Stimulated activated naive CD8-positive, alpha-beta T cell treated with anti-CD3 and anti-CD28 coated beads, Interleukin-15, Interleukin-2, amounts not matched to agents 100 ng/mL and 50 ng/mL, for 24 hours (primary cell): ENCODE data around the gene OSBPL6.
"Not testable (repeated sequence)": the region's sequence is repeated elsewhere in the genome, so short reads cannot be mapped to it uniquely, and the experiment has no call there.

Experiments used
- H3K27ac Mint-ChIP-seq: one replicate; pipeline ENCODE4 v1.8.0; 2021; ENCODE audit warnings: mild to moderate bottlenecking, mixed read lengths
- H3K27me3 Mint-ChIP-seq: one replicate; pipeline ENCODE4 v1.8.0; 2021; ENCODE audit warnings: mixed read lengths
- H3K36me3 Mint-ChIP-seq: one replicate; pipeline ENCODE4 v1.8.0; 2021; ENCODE audit warnings: low read depth, mixed read lengths
- H3K4me1 Mint-ChIP-seq: one replicate; pipeline ENCODE4 v1.8.0; 2021; ENCODE audit warnings: low read depth, mixed read lengths
- H3K4me3 Mint-ChIP-seq: one replicate; pipeline ENCODE4 v1.8.0; 2021; ENCODE audit warnings: mild to moderate bottlenecking, mixed read lengths
- H3K9me3 Mint-ChIP-seq: one replicate; pipeline ENCODE4 v1.8.0; 2021; ENCODE audit warnings: mixed read lengths

OSBPL6 gene

GRCh38 chr2:178193823-178194599, at the start of gene OSBPL6:
Gene OSBPL6 (plus strand): TSS chr2:178194512. CDS start chr2:178306185, 111,673 bp downstream.
- Mint-ChIP-seq H3K4me1 (peaks cover 4% of the 10 kb centered on the region), H3K36me3 (no peaks in the 10 kb centered on the region), H3K4me3 (peak within 1 kb of the TSS; percentile 66), H3K27me3 (peaks cover 59% of the 10 kb centered on the region), H3K27ac (no peak within 1 kb of the TSS), H3K9me3 (no peaks in the 10 kb centered on the region)

- Mint-ChIP-seq H3K36me3 (no peaks in the 10 kb centered on the region), H3K4me1 (no peaks in the 10 kb centered on the region), H3K27ac (no peak overlapping the region), H3K4me3 (no peak overlapping the region), H3K9me3 (peaks cover 11% of the 10 kb centered on the region), H3K27me3 (peaks cover 27% of the 10 kb centered on the region)
These were observed 42.3 kb upstream of the OSBPL6 start for GRCh38 chr2:178152033-178152432.

GRCh38 chr2:178152542-178152941, 41.8 kb upstream of the OSBPL6 start:
- Mint-ChIP-seq H3K4me1 (no peaks in the 10 kb centered on the region), H3K4me3 (no peak overlapping the region), H3K27ac (no peak overlapping the region), H3K9me3 (peaks cover 11% of the 10 kb centered on the region), H3K36me3 (no peaks in the 10 kb centered on the region), H3K27me3 (peaks cover 27% of the 10 kb centered on the region)

GRCh38 chr2:178152977-178153376, 41.3 kb upstream of the OSBPL6 start:
- Mint-ChIP-seq H3K27me3 (peaks cover 25% of the 10 kb centered on the region), H3K27ac (no peak overlapping the region), H3K4me3 (no peak overlapping the region), H3K9me3 (peaks cover 11% of the 10 kb centered on the region), H3K36me3 (no peaks in the 10 kb centered on the region), H3K4me1 (no peaks in the 10 kb centered on the region)

GRCh38 chr2:178153878-178154277, 40.4 kb upstream of the OSBPL6 start:
- peaks cover 11% of the 10 kb centered on the region for H3K9me3 Mint-ChIP-seq

GRCh38 chr2:178155524-178155923, 38.8 kb upstream of the OSBPL6 start:
- Mint-ChIP-seq H3K36me3 (no peaks in the 10 kb centered on the region), H3K27me3 (peaks cover 17% of the 10 kb centered on the region), H3K4me1 (no peaks in the 10 kb centered on the region), H3K27ac (no peak overlapping the region), H3K4me3 (no peak overlapping the region), H3K9me3 (peaks cover 11% of the 10 kb centered on the region)

More at GRCh38 chr2:178153878-178154277, 40.4 kb upstream of the OSBPL6 start:
- not testable (repeated sequence) for H3K36me3 Mint-ChIP-seq, H3K27ac Mint-ChIP-seq, H3K4me1 Mint-ChIP-seq, H3K4me3 Mint-ChIP-seq
- H3K27me3 Mint-ChIP-seq: peaks cover 23% of the 10 kb centered on the region

GRCh38 chr2:178157574-178157973, 36.7 kb upstream of the OSBPL6 start:
- Mint-ChIP-seq H3K36me3 (no peaks in the 10 kb centered on the region), H3K9me3 (peaks cover 11% of the 10 kb centered on the region), H3K27me3 (peaks cover 25% of the 10 kb centered on the region), H3K27ac (no peak overlapping the region), H3K4me1 (no peaks in the 10 kb centered on the region), H3K4me3 (no peak overlapping the region)

- H3K4me1 Mint-ChIP-seq: peaks cover 3% of the 10 kb centered on the region
- no peak overlapping the region for H3K4me3 Mint-ChIP-seq
- H3K36me3 Mint-ChIP-seq: no peaks in the 10 kb centered on the region
- H3K27ac Mint-ChIP-seq: no peak overlapping the region
- H3K9me3 Mint-ChIP-seq: peaks cover 8% of the 10 kb centered on the region
- peaks cover 19% of the 10 kb centered on the region for H3K27me3 Mint-ChIP-seq
These were observed 34.3 kb upstream of the OSBPL6 start for GRCh38 chr2:178159966-178160365.

- H3K4me3 Mint-ChIP-seq: no peak overlapping the region
- peaks cover 3% of the 10 kb centered on the region for H3K4me1 Mint-ChIP-seq
- no peaks in the 10 kb centered on the region for H3K36me3 Mint-ChIP-seq
- peaks cover 2% of the 10 kb centered on the region for H3K9me3 Mint-ChIP-seq
- H3K27ac Mint-ChIP-seq: no peak overlapping the region
- H3K27me3 Mint-ChIP-seq: peaks cover 17% of the 10 kb centered on the region
These were observed 33.7 kb upstream of the OSBPL6 start for GRCh38 chr2:178160601-178161000.

GRCh38 chr2:178163395-178163794, 30.9 kb upstream of the OSBPL6 start:
- Mint-ChIP-seq H3K4me3 (no peak overlapping the region), H3K27ac (no peak overlapping the region), H3K36me3 (no peaks in the 10 kb centered on the region), H3K9me3 (no peaks in the 10 kb centered on the region), H3K27me3 (peaks cover 17% of the 10 kb centered on the region), H3K4me1 (peaks cover 3% of the 10 kb centered on the region)

GRCh38 chr2:178163911-178164310, 30.4 kb upstream of the OSBPL6 start:
- no peaks in the 10 kb centered on the region for H3K36me3 Mint-ChIP-seq
- peaks cover 17% of the 10 kb centered on the region for H3K27me3 Mint-ChIP-seq
- H3K4me1 Mint-ChIP-seq: peaks cover 3% of the 10 kb centered on the region
- no peaks in the 10 kb centered on the region for H3K9me3 Mint-ChIP-seq
- H3K4me3 Mint-ChIP-seq: no peak overlapping the region
- no peak overlapping the region for H3K27ac Mint-ChIP-seq

- H3K27me3 Mint-ChIP-seq: peaks cover 23% of the 10 kb centered on the region
- H3K4me1 Mint-ChIP-seq: no peaks in the 10 kb centered on the region
- no peaks in the 10 kb centered on the region for H3K36me3 Mint-ChIP-seq
- H3K27ac Mint-ChIP-seq: no peak overlapping the region
- no peak overlapping the region for H3K4me3 Mint-ChIP-seq
- no peaks in the 10 kb centered on the region for H3K9me3 Mint-ChIP-seq
These were observed 20.7 kb upstream of the OSBPL6 start for GRCh38 chr2:178173657-178174056.

GRCh38 chr2:178177066-178177679, 17.1 kb upstream of the OSBPL6 start:
- Mint-ChIP-seq H3K9me3 (no peaks in the 10 kb centered on the region), H3K27ac (no peak overlapping the region), H3K36me3 (no peaks in the 10 kb centered on the region), H3K27me3 (peaks cover 20% of the 10 kb centered on the region), H3K4me1 (no peaks in the 10 kb centered on the region), H3K4me3 (no peak overlapping the region)

- H3K27ac Mint-ChIP-seq, H3K4me3 Mint-ChIP-seq, H3K4me1 Mint-ChIP-seq, H3K36me3 Mint-ChIP-seq, H3K9me3 Mint-ChIP-seq: not testable (repeated sequence)
- peaks cover 15% of the 10 kb centered on the region for H3K27me3 Mint-ChIP-seq
These were observed 13.7 kb upstream of the OSBPL6 start for GRCh38 chr2:178180648-178181047.

- H3K9me3 Mint-ChIP-seq: no peaks in the 10 kb centered on the region
- H3K27ac Mint-ChIP-seq: no peak overlapping the region
- H3K4me3 Mint-ChIP-seq: no peak overlapping the region
- no peaks in the 10 kb centered on the region for H3K36me3 Mint-ChIP-seq
- peaks cover 44% of the 10 kb centered on the region for H3K27me3 Mint-ChIP-seq
- no peaks in the 10 kb centered on the region for H3K4me1 Mint-ChIP-seq
These were observed 6.5 kb upstream of the OSBPL6 start for GRCh38 chr2:178187861-178188260.
